Coronary artery (tissue), 2 donors: ENCODE measurements around the gene PTPN12.

ENCODE experiments used
- DNase-seq: peaks from one replicate; pipeline ENCODE4 v3.0.0-alpha.2; 2017; ENCODE audit warnings: low spot score
- H3K27ac ChIP-seq, 2 donors: fragments of 200-600 bp; sonication (generic); one replicate each; pipeline ENCODE4 v1.5.1; 2016 to 2019
- H3K4me3 ChIP-seq: fragments of 200-600 bp; sonication (generic); 2 replicates; pipeline ENCODE4 v1.5.1; 2016; ENCODE audit warnings: mild to moderate bottlenecking, moderate library complexity
- TF ChIP-seq, protein P1 (sequence below): fragments of 200-600 bp; sonication (generic); IDR thresholded peaks from one replicate; pipeline ENCODE4 v1.5.1; 2019; ENCODE audit warnings: antibody characterized with exemption

Gene PTPN12

DNA sequence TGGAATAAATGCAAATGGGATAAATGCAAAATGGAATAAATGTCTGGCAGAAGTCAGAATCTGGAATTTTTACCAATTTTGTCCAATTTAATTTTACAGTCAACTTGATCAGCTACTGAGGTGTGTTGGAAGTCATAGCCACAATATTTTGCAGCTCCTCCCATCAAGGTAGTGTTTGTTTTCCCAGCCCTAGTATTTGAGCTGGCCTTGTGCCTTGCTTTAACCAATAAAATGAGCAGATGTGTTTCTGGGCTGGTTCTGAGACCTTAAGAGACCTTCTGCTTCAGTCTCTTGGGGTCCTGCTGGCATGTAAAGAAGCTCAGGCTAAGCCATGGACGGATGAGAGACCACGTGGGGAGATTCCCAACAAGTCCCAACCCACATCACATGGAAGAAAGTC is 116.5 kb downstream of the PTPN12 start:
- Histone ChIP-seq H3K4me3 (no peak overlapping the region), H3K27ac (no peak overlapping the region)
- DNase-seq: no peak
- TF ChIP-seq, protein P1, sequence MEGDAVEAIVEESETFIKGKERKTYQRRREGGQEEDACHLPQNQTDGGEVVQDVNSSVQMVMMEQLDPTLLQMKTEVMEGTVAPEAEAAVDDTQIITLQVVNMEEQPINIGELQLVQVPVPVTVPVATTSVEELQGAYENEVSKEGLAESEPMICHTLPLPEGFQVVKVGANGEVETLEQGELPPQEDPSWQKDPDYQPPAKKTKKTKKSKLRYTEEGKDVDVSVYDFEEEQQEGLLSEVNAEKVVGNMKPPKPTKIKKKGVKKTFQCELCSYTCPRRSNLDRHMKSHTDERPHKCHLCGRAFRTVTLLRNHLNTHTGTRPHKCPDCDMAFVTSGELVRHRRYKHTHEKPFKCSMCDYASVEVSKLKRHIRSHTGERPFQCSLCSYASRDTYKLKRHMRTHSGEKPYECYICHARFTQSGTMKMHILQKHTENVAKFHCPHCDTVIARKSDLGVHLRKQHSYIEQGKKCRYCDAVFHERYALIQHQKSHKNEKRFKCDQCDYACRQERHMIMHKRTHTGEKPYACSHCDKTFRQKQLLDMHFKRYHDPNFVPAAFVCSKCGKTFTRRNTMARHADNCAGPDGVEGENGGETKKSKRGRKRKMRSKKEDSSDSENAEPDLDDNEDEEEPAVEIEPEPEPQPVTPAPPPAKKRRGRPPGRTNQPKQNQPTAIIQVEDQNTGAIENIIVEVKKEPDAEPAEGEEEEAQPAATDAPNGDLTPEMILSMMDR: no peak

DNA sequence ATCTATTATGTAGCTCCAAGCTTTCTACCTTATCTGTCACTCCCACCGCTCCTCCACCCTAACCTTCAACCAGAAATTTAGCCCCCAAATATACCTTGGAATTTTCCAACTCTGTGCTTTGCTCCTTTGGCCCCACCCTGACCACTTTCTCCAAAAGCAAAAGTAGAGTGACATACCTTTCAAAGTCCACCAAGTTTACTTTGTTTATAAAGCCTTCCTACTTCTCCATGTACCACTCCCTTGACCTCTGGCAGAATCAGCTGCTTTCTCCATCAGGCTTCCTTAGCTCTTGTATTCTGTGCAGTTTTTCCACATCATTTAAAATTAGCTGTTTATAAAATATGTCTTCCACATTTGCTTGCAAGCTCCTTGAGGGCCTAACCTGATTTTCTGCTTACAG is 118.3 kb downstream of the PTPN12 start:
- Histone ChIP-seq H3K27ac (no peak overlapping the region), H3K4me3 (no peak overlapping the region)
- no peak for DNase-seq
- TF ChIP-seq, protein P1: no peak

DNA sequence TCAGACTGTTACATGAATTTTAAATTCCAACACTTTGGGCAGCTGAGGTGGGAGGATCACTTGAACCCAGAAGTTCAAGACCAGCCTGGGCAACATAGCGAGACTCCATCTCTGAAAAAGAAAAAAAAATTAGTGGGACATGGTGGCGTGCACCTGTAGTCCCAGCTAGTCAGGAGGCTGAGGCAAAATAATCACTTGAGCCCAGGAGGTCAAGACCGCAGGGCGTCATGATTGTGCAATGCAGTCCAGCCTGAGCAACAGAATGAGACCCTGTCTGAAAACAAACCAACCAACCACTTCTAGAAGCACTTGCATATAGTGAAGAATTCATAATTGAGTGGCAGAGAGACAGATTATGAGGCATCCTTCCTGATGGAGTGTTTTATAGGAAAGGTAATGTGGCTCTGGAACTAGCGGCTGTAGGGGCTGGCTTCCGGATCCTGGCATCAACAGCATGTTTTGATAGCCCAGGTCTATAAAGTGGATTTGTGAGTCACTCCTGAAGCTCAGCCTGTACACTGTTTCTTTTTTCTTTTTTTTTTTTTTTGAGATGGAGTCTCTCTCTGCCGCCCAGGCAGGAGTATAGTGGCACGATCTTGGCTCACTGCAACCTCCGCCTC is 118.9 kb downstream of the PTPN12 start:
- H3K4me3 ChIP-seq: no peak overlapping the region
- H3K27ac ChIP-seq: no peak overlapping the region
- no peak for DNase-seq
- TF ChIP-seq, protein P1: no peak

DNA sequence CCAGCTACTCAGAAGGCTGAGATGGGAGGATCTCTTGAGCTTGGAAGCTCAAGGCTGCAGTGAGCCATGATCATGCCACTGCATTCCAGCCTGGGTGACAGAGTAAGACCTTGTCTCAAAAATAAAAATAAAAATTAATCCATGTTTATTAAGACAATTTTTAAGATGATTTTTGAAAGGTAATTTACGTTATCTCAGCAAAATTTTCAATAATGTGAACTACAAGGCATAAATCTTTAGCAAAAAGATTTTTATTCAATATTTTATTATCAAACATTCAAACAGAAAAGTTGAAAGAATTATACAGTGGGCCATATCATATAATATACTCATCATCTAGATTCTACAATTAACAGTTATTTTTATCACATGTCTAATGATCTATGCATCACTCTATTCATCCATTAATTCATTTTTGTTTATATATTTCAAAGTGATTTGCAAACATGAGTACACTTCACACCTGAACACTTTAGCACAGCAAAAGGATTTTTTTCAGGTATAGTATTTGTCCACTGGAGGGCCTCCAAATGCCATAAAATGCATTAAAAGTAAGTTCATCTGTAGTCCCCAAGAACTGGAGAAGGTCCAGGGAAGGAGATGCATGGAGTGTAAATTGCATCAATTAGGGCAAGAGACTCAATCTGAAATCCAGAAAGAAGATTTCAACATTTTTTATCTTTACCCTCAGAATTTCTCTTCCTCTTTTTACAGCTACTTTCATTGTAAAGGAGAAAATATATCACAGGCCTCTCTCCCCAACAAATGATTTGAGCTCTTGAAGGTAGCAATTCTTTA is 120.5 kb downstream of the PTPN12 start:
- no peak for DNase-seq
- Histone ChIP-seq H3K4me3 (no peak overlapping the region), H3K27ac (no peak overlapping the region)
- TF ChIP-seq, protein P1: no peak

DNA sequence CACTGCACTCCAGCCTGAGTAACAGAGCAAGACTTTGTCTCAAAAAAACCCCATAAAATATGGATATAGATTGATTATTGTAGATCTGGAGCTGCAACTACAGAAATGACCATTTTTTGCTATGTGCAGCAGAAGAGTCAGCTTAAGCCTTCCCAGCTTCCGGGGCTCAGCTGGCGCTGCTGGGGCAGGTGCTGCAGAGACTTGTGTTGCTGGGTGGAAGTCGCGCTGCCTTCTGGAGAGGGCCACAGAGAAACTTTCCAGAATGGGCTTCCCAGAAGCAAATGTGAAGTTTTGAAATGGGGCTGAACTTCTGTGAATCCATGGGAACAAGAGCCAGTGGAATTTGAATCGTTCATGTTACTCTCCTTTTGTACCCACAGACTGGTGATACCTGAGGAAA is 121.8 kb downstream of the PTPN12 start:
- Histone ChIP-seq H3K27ac (no peak overlapping the region), H3K4me3 (no peak overlapping the region)
- TF ChIP-seq, protein P1: no peak
- no peak for DNase-seq

DNA sequence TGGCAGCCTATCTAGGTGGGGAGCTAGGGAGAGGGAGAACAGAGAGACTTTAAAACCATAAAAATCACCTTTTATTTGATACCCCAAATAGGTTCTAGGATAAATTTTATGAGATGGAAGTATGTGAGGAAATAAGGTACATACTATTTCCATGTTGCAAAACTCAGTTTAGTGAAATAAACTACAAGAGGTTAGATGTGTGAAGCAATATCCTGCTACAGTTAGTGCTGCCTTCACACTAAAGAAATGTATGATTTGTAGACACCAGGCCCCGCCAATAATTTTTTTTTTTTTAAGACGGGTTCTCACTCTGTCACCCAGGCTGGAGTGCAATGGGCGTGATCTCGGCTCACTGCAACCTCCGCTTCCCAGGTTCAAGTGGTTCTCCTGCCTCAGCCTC is 124.7 kb downstream of the PTPN12 start:
- no peak for DNase-seq
- Histone ChIP-seq H3K4me3 (no peak overlapping the region), H3K27ac (no peak overlapping the region)
- TF ChIP-seq, protein P1: no peak

DNA sequence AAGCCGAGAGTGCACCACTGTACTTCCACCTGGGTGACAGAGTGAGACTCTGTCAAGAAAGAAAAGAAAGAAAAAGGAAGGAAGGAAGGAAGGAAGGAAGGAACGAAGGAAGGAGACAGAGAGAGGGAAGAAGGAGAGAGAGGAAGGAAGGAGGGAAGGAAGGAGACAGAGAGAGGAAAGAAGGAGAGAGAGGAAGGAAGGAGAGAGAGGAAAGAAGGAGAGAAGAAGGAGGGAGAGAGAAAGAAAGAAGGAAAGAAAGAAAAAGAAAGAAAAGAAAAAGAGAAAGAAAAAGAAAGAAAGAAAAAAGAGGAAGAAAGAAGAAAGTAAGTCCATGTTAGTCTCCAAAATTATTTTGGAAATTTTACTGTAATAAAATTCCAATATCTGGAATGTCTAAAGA is 125.8 kb downstream of the PTPN12 start:
- Histone ChIP-seq H3K27ac (no peak overlapping the region), H3K4me3 (no peak overlapping the region)
- DNase-seq: no peak
- TF ChIP-seq, protein P1: no peak
